Esophagus muscularis mucosa (tissue), 4 donors: ENCODE data around the gene HAGH.

Experiments used
- CTCF ChIP-seq, 3 experiments: fragments of 200-600 bp in 2 of 3; fragments of 450-650 bp in 1 of 3; sonication (generic) in 2 of 3; IDR thresholded peaks; one replicate each; pipeline ENCODE4 v1.5.1; 2017 to 2019; ENCODE audit warnings: antibody characterized with exemption in 3 of 3, mild to moderate bottlenecking in 2 of 3, moderate library complexity in 1 of 3
- EP300 ChIP-seq: sonication (generic); formaldehyde crosslinking; IDR thresholded peaks from one replicate; pipeline ENCODE4 v1.6.1; 2017; ENCODE audit warnings: antibody characterized with exemption
- POLR2A ChIP-seq: fragments of 450-650 bp; IDR thresholded peaks from one replicate; pipeline ENCODE4 v1.6.1; 2017; ENCODE audit warnings: antibody characterized with exemption, moderate library complexity, mild to moderate bottlenecking, low read depth
- POLR2AphosphoS5 ChIP-seq, 2 donors: sonication (generic); formaldehyde crosslinking; IDR thresholded peaks; one replicate each; pipeline ENCODE4 v1.6.1; 2017; ENCODE audit warnings: antibody characterized with exemption in 2 of 2

DNA sequence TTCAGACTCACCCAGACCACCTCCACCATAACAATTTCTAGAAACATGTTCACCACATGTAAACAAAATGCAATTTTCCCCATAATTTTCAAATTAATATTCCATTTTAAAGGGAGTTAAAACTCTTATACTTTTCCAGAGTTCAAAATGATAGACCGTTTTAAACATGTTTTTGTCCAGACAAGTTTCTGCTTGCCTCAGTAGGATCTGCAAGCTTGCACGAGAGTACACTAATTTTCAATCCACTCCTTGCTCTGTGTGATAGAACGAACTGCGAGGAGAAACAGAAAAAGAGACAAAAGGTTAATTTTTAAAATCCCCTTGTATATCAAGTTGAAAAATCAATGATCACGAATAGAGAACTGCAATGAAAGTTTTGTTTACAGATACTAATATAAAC lies 7.5 kb upstream of the HAGH start:
- TF ChIP-seq CTCF (IDR thresholded peaks at IDR 0.05) (no peak), POLR2A (no peak), EP300 (no peak), POLR2AphosphoS5 (IDR thresholded peaks at IDR 0.05) (no peak)
